Right lobe of liver (tissue), 6 donors: ENCODE results near the gene NEURL3. TPM values are rescaled to one million over a fixed set of nuclear protein-coding genes. Genes with fewer than 3 reads are reported as not detected.

Experiments used
- ATAC-seq, 4 donors: fragments of 200-7000 bp; cut with Tn5 transposase; one replicate each; pipeline ENCODE4 v1.9.1; 2020; ENCODE audit warnings: mild to moderate bottlenecking in 4 of 4, moderate library complexity in 4 of 4
- DNase-seq, 3 donors: peaks; one replicate each; pipeline ENCODE4 v3.0.0-alpha.2; 2020
- H3K27ac ChIP-seq, 3 donors: fragments of 200-600 bp; one replicate each; pipeline ENCODE4 v1.8.0; 2022
- H3K27me3 ChIP-seq, 2 donors: fragments of 200-600 bp; one replicate each; pipeline ENCODE4 v1.8.0; 2022
- H3K36me3 ChIP-seq, 4 donors: fragments of 200-600 bp; sonication (generic) in 1 of 4; one replicate each; pipeline versions ENCODE4 v1.5.1 to v1.8.0; 2017 to 2022; ENCODE audit warnings: control low read depth in 1 of 4
- H3K4me1 ChIP-seq, 4 donors: fragments of 200-600 bp; sonication (generic) in 1 of 4; one replicate each; pipeline versions ENCODE4 v1.5.1 to v1.8.0; 2017 to 2022; ENCODE audit warnings: control low read depth in 1 of 4
- H3K4me3 ChIP-seq, 3 donors: fragments of 200-600 bp; one replicate each; pipeline ENCODE4 v1.8.0; 2022
- H3K9me3 ChIP-seq, 4 donors: fragments of 200-600 bp; sonication (generic) in 1 of 4; one replicate each; pipeline versions ENCODE4 v1.5.1 to v1.8.0; 2017 to 2022; ENCODE audit warnings: control low read depth in 1 of 4
- CTCF ChIP-seq, 4 donors: fragments of 200-600 bp in 3 of 4; fragments of 450-650 bp in 1 of 4; IDR thresholded peaks; one replicate each; pipeline versions ENCODE4 v1.5.1 to v1.8.0; 2016 to 2022; ENCODE audit warnings: antibody characterized with exemption in 4 of 4, mild to moderate bottlenecking in 2 of 4
- POLR2A ChIP-seq: fragments of 450-650 bp; IDR thresholded peaks from one replicate; pipeline ENCODE4 v1.6.1; 2017; ENCODE audit warnings: antibody characterized with exemption, mild to moderate bottlenecking
- WGBS: methylation state at CpG from one replicate; pipeline ENCODE4 v1.1.6; 2018; ENCODE audit warnings: low coverage, low lambda C conversion rate; ENCODE audit not compliant: insufficient coverage; ENCODE audit errors: missing lambda C conversion rate; 5-methylcytosine and 5-hydroxymethylcytosine counted together
- intact Hi-C, 2 donors: fragments of 100-400 bp; cut with DNase I; formaldehyde crosslinking; loops; one replicate each; pipeline versions ENCODE4 v1.11.2 to v1.14.1; 2022
- total RNA-seq, 6 experiments: library from RNA; depleted of rRNA in 2 of 6; stranded (reverse); fragments of >200 nt in 2 of 6; fragmentation: NEBNext Ultra II Directional in 3 of 6; extraction: Animal tissue kit (Norgen Biotek cat#: 25700) in 3 of 6; gene quantifications; one replicate each; pipeline versions ENCODE4 v1.1.0 to v1.2.4, GENCODE V29; 2016 to 2023
- donor health status: DM: no; HTN: yes; CAD: no.
- donor health status: DM: no; HTN: no; CAD: no.
- donor health status: DM: no; HTN: no; CAD: no.
- donor health status: DM: no; HTN: yes; CAD: no.
- donor health status: DM: no; HTN: yes; CAD: no.

Gene NEURL3
- total RNA-seq, 6 experiments from 2014 or later: 0.23 to 3.0 (median 1.4) TPM

GRCh38 chr2:96520231-96520630 is 15.1 kb upstream of the NEURL3 start:
- Histone ChIP-seq H3K9me3 (no peaks in the 10 kb centered on the region), H3K4me1 (no peaks in the 10 kb centered on the region), H3K27me3 (no peaks in the 10 kb centered on the region), H3K36me3 (no peaks in the 10 kb centered on the region), H3K4me3 (no peak overlapping the region), H3K27ac (no peak overlapping the region)
- TF ChIP-seq POLR2A: no peak
- TF ChIP-seq CTCF (IDR thresholded peaks at IDR 0.05): no peak
- intact Hi-C loops: no loop called here
- ATAC-seq (no peak), DNase-seq (no peak)
- 74% methylated on average over 4 of the region's 4 CpGs for WGBS

- Histone ChIP-seq H3K4me1 (no peaks in the 10 kb centered on the region), H3K4me3 (no peak overlapping the region), H3K27ac (no peak overlapping the region), H3K27me3 (no peaks in the 10 kb centered on the region), H3K36me3 (no peaks in the 10 kb centered on the region), H3K9me3 (no peaks in the 10 kb centered on the region)
- WGBS: 64% methylated on average over 1 of the region's 1 CpG
- DNase-seq (no peak), ATAC-seq (no peak)
- intact Hi-C loops: no loop called here
- no peak for TF ChIP-seq POLR2A
- no peak for TF ChIP-seq CTCF (IDR thresholded peaks at IDR 0.05)
Measured at GRCh38 chr2:96517079-96517478, 11.9 kb upstream of the NEURL3 start.

- 100% methylated on average over 2 of the region's 6 CpGs for WGBS
- no peaks in the 10 kb centered on the region for H3K36me3 ChIP-seq
- DNase-seq (no peak), ATAC-seq (no peak)
- H3K4me1 ChIP-seq: no peaks in the 10 kb centered on the region
- no peaks in the 10 kb centered on the region for H3K9me3 ChIP-seq
- TF ChIP-seq POLR2A: no peak
- no peak for TF ChIP-seq CTCF (IDR thresholded peaks at IDR 0.05)
- no peak overlapping the region for H3K27ac ChIP-seq
- H3K4me3 ChIP-seq: no peak overlapping the region
- no peaks in the 10 kb centered on the region for H3K27me3 ChIP-seq
- intact Hi-C loops: no loop called here
Measured at GRCh38 chr2:96514521-96514920, 9.4 kb upstream of the NEURL3 start.

GRCh38 chr2:96512341-96512740 is 7.2 kb upstream of the NEURL3 start:
- ATAC-seq: no peak
- Histone ChIP-seq H3K9me3 (no peaks in the 10 kb centered on the region), H3K36me3 (no peaks in the 10 kb centered on the region), H3K4me3 (no peak overlapping the region), H3K4me1 (peaks cover 0 to 11% (median 4%) of the 10 kb centered on the region in 4 donors), H3K27ac (no peak overlapping the region), H3K27me3 (no peaks in the 10 kb centered on the region)
- intact Hi-C loops: no loop called here
- TF ChIP-seq CTCF (IDR thresholded peaks at IDR 0.05) (no peak), POLR2A (no peak)
- 80% methylated on average over 3 of the region's 4 CpGs for WGBS
- no peak for DNase-seq

GRCh38 chr2:96511851-96512250 is 6.7 kb upstream of the NEURL3 start:
- intact Hi-C loops: no loop called here
- no peaks in the 10 kb centered on the region for H3K36me3 ChIP-seq
- H3K27ac ChIP-seq: no peak overlapping the region
- no peak overlapping the region for H3K4me3 ChIP-seq
- ATAC-seq: no peak
- no CpG with 5 or more reads among the region's 4 CpGs for WGBS
- H3K9me3 ChIP-seq: no peaks in the 10 kb centered on the region
- H3K27me3 ChIP-seq: no peaks in the 10 kb centered on the region
- DNase-seq: no peak
- TF ChIP-seq CTCF (IDR thresholded peaks at IDR 0.05) (no peak), POLR2A (no peak)
- peaks cover 0 to 13% (median 5%) of the 10 kb centered on the region in 4 donors for H3K4me1 ChIP-seq
